Measurements from ENCODE around the gene RUFY2.
"Not testable (repeated sequence)": the region's sequence is repeated elsewhere in the genome, so short reads cannot be mapped to it uniquely, and the experiment has no call there.

The RUFY2 gene

GRCh38 chr10:68324396-68324795 lies 82.7 kb downstream of the RUFY2 start:
- not testable (repeated sequence) for DNase-seq

- no peak for DNase-seq
These were observed 88.6 kb downstream of the RUFY2 start for GRCh38 chr10:68318331-68319059.

- DNase-seq, result no peak
These were observed 91.5 kb downstream of the RUFY2 start for GRCh38 chr10:68315582-68315981.

- DNase-seq, result not testable (repeated sequence)
These were observed 92.1 kb downstream of the RUFY2 start for GRCh38 chr10:68314930-68315329.

GRCh38 chr10:68310531-68310930 lies 96.5 kb downstream of the RUFY2 start:
- DNase-seq, result no peak

- DNase-seq, result no peak
These were observed 101.2 kb downstream of the RUFY2 start for GRCh38 chr10:68305854-68306253.

GRCh38 chr10:68303849-68304412 lies 103.1 kb downstream of the RUFY2 start:
- DNase-seq, result no peak

- DNase-seq, result no peak
These were observed 104.2 kb downstream of the RUFY2 start for GRCh38 chr10:68302871-68303270.

GRCh38 chr10:68302503-68302823 lies 104.6 kb downstream of the RUFY2 start:
- DNase-seq, result no peak

- no peak for DNase-seq
These were observed 105.1 kb downstream of the RUFY2 start for GRCh38 chr10:68301790-68302502.

- no peak for DNase-seq
These were observed 105.8 kb downstream of the RUFY2 start for GRCh38 chr10:68301301-68301700.

- no peak for DNase-seq
These were observed 110.0 kb downstream of the RUFY2 start for GRCh38 chr10:68296843-68297663.
